Fibroblast of lung (primary cell): ENCODE results near the gene USP46. TPM values are rescaled to one million over a fixed set of nuclear protein-coding genes. Genes with fewer than 3 reads are reported as not detected.
A peak's percentile ranks its signal among the peaks of the same experiment; 100 is the strongest.

Experiments
- DNase-seq, 2 donors: peaks; one replicate each; pipeline versions ENCODE4 v3.0.0 to v3.0.0-alpha.2; 2010; ENCODE audit warnings: low read depth in 2 of 2
- H2AFZ ChIP-seq: 2 replicates; pipeline ENCODE4 v1.5.1; 2012; ENCODE audit warnings: low read length, control low read depth, inconsistent platforms
- H3K27ac ChIP-seq: 2 replicates; pipeline ENCODE4 v1.5.1; 2011; ENCODE audit warnings: low read length, control low read depth; ENCODE audit not compliant: insufficient read depth
- H3K27me3 ChIP-seq: 2 replicates; pipeline ENCODE4 v1.5.1; 2011; ENCODE audit warnings: mild to moderate bottlenecking, low read length; ENCODE audit not compliant: control insufficient read depth, insufficient read depth
- H3K36me3 ChIP-seq: 2 replicates; pipeline ENCODE4 v1.5.1; 2011; ENCODE audit warnings: low read length; ENCODE audit not compliant: control insufficient read depth, insufficient read depth
- H3K4me1 ChIP-seq: 2 replicates; pipeline ENCODE4 v1.5.1; 2011; ENCODE audit warnings: low read length; ENCODE audit not compliant: control insufficient read depth, insufficient read depth; ENCODE audit errors: extremely low read depth
- H3K4me2 ChIP-seq: 2 replicates; pipeline ENCODE4 v1.5.1; 2011; ENCODE audit warnings: low read length, control low read depth; ENCODE audit not compliant: insufficient read depth; ENCODE audit errors: extremely low read depth
- H3K4me3 ChIP-seq, 4 experiments: fragments of 200-600 bp in 1 of 4; sonication (generic) in 1 of 4; replicated peaks in 1 of 4; 2 replicates each; pipeline ENCODE4 v1.5.1; 2011 to 2016; ENCODE audit warnings: low read length in 4 of 4, low read depth in 3 of 4, mild to moderate bottlenecking in 3 of 4, control low read depth in 2 of 4, inconsistent platforms in 1 of 4, mixed read lengths in 1 of 4; ENCODE audit not compliant: insufficient read depth in 1 of 4; ENCODE audit errors: control extremely low read depth in 1 of 4
- H3K79me2 ChIP-seq: 2 replicates; pipeline ENCODE4 v1.5.1; 2012; ENCODE audit warnings: mild to moderate bottlenecking, low read length, inconsistent platforms; ENCODE audit not compliant: control insufficient read depth, insufficient read depth
- H3K9ac ChIP-seq: 2 replicates; pipeline ENCODE4 v1.5.1; 2011; ENCODE audit warnings: mild to moderate bottlenecking, low read length, control low read depth; ENCODE audit not compliant: insufficient read depth
- H3K9me3 ChIP-seq: 2 replicates; pipeline ENCODE4 v1.5.1; 2012; ENCODE audit warnings: low read depth, low read length; ENCODE audit not compliant: control insufficient read depth, insufficient read depth
- H4K20me1 ChIP-seq: 2 replicates; pipeline ENCODE4 v1.5.1; 2011; ENCODE audit warnings: low read length; ENCODE audit not compliant: control insufficient read depth, insufficient read depth; ENCODE audit errors: extremely low read depth
- EZH2 ChIP-seq: IDR thresholded peaks from 2 replicates; pipeline ENCODE4 v1.5.1; 2012; ENCODE audit warnings: low read length, control low read depth, mild to moderate bottlenecking; ENCODE audit errors: missing control alignments
- polyA plus RNA-seq, 2 donors: library from polyadenylated mRNA; depleted of rRNA in 1 of 2; stranded (reverse) in 1 of 2; unstranded in 1 of 2; fragments of >200 nt; gene quantifications; 2 replicates each; pipeline ENCODE4 v1.2.1, GENCODE V29; 2011 to 2012; ENCODE audit warnings: missing spikeins in 1 of 2
- total RNA-seq: library from RNA; depleted of rRNA; stranded (reverse); fragments of >200 nt; gene quantifications from 2 replicates; pipeline ENCODE4 v1.2.1, GENCODE V29; 2014
- TF ChIP-seq, protein P1 (sequence below), 2 donors: IDR thresholded peaks in 1 of 2; conservative IDR thresholded peaks in 1 of 2; 1 replicate in 1 of 2; 2 replicates in 1 of 2; pipeline ENCODE4 v1.5.1; 2011 to 2012; ENCODE audit warnings: low read length in 2 of 2, control low read depth in 1 of 2, inconsistent platforms in 1 of 2, low read depth in 1 of 2, mild to moderate bottlenecking in 1 of 2

USP46 gene
- total and polyA plus RNA-seq, 2 donors (not counting 1 experiment from before 2014, with no cell fraction given): 14.4 to 21.8 TPM

DNA sequence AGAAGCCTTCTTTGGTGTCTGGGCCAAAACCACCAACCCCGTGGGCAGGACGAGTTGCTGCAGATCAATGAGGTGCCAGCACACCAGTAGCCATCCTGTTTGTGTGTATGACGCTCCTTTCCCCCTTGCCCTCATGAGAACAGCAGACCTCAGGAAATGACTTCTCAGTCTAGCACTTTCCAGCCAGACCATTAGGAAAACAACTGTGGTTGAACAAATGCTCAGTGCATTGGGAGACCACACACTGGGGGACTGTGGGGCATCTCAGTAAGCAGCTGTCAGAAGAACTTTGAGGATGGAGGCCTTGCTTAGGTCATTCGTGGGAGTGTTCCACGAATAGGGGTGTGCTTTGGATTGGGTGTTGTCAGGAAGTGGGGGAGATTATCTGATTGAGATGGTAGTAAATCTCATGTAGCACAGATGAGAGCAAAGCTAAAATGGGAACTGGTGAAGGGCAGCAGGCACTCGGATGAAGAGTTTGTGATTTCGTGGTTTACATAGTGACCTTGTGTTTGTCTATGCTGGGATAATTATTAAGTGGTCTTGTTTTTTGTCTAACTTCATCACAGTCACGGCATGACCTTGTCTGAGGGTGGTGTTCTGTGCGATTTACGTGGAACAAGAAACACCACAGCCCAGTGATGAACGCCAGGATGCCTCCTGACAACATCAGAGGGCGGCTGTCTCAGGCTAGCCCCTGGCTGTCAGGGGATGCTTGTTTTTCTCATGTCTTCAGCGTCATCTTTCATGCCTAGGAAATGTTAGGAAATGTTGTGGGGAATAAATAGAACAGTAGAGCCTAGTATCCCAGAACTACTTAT is 70.1 kb downstream of the USP46 start:
- Histone ChIP-seq H3K4me1 (peaks cover 3% of the 10 kb centered on the region), H3K27me3 (no peaks in the 10 kb centered on the region), H3K27ac (no peak overlapping the region), H4K20me1 (no peaks in the 10 kb centered on the region), H3K9me3 (no peaks in the 10 kb centered on the region), H2AFZ (no peak overlapping the region), H3K36me3 (no peaks in the 10 kb centered on the region), H3K4me2 (peak overlapping the region; percentile 4), H3K9ac (no peak overlapping the region), H3K4me3 (no peak overlapping the region), H3K79me2 (no peaks in the 10 kb centered on the region)
- DNase-seq: peak; percentile 76 to 97
- TF ChIP-seq EZH2: no peak
- TF ChIP-seq, protein P1, sequence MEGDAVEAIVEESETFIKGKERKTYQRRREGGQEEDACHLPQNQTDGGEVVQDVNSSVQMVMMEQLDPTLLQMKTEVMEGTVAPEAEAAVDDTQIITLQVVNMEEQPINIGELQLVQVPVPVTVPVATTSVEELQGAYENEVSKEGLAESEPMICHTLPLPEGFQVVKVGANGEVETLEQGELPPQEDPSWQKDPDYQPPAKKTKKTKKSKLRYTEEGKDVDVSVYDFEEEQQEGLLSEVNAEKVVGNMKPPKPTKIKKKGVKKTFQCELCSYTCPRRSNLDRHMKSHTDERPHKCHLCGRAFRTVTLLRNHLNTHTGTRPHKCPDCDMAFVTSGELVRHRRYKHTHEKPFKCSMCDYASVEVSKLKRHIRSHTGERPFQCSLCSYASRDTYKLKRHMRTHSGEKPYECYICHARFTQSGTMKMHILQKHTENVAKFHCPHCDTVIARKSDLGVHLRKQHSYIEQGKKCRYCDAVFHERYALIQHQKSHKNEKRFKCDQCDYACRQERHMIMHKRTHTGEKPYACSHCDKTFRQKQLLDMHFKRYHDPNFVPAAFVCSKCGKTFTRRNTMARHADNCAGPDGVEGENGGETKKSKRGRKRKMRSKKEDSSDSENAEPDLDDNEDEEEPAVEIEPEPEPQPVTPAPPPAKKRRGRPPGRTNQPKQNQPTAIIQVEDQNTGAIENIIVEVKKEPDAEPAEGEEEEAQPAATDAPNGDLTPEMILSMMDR (conservative IDR thresholded peaks at IDR 0.05 in 1 of 2, IDR thresholded peaks at IDR 0.05 in 1 of 2; ENCODE audit: low read depth in 1 of 2, low read length in 2 of 2): no peak

DNA sequence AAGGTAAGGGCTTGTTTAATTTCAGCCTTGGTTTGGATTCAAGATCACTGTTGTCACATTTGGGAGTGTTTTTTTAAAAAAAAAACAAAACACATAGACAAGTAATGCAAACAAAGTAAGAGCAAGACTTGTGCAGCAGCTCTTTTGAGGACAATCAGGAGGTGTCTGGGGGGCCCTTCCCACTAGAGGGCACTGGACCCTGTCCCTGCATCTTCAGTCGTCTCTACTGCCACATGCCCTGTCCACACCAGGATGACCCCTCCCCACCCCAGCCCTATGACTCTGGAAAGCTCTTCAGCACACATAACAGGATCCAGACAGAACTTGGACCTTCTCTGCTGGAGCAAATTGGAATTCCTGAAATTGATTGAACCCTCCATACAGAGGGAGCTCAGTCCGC is 71.0 kb downstream of the USP46 start:
- Histone ChIP-seq H3K4me2 (no peak overlapping the region), H3K27me3 (no peaks in the 10 kb centered on the region), H3K4me1 (peaks cover 3% of the 10 kb centered on the region), H4K20me1 (no peaks in the 10 kb centered on the region), H3K36me3 (no peaks in the 10 kb centered on the region), H3K9ac (no peak overlapping the region), H3K27ac (no peak overlapping the region), H2AFZ (no peak overlapping the region), H3K9me3 (no peaks in the 10 kb centered on the region), H3K4me3 (no peak overlapping the region), H3K79me2 (no peaks in the 10 kb centered on the region)
- TF ChIP-seq, protein P1 (conservative IDR thresholded peaks at IDR 0.05 in 1 of 2, IDR thresholded peaks at IDR 0.05 in 1 of 2; ENCODE audit: low read depth in 1 of 2, low read length in 2 of 2): peak; percentile 45
- no peak for TF ChIP-seq EZH2
- peak; percentile 17 to 19 for DNase-seq

DNA sequence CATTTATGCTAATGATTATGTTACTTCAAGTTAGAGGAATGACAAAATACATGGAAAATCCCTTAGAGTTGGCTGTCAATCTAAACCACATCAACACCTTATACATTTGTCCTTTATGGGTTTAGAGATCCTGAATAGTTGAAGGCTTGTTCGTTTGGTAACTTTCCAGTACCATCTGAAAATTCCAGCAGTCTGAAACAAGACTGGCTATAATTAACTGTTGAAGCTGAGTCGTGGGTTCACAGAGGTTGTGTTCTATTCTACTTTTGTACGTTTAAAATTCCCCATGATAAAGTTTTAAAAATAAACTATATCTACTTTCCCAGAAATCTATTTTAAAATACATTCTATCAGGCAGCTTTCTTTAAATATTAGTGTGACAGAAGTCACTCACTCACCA is 73.0 kb downstream of the USP46 start:
- peaks cover 3% of the 10 kb centered on the region for H3K4me1 ChIP-seq
- TF ChIP-seq, protein P1 (conservative IDR thresholded peaks at IDR 0.05 in 1 of 2, IDR thresholded peaks at IDR 0.05 in 1 of 2; ENCODE audit: low read depth in 1 of 2, low read length in 2 of 2): no peak
- TF ChIP-seq EZH2: no peak
- no peak overlapping the region for H3K4me2 ChIP-seq
- H3K27ac ChIP-seq: no peak overlapping the region
- peak in 1 of 2 donors; percentile 13 for DNase-seq
- H3K9me3 ChIP-seq: no peaks in the 10 kb centered on the region
- no peaks in the 10 kb centered on the region for H3K79me2 ChIP-seq
- no peaks in the 10 kb centered on the region for H4K20me1 ChIP-seq
- H3K9ac ChIP-seq: no peak overlapping the region
- H3K4me3 ChIP-seq: no peak overlapping the region
- no peaks in the 10 kb centered on the region for H3K27me3 ChIP-seq
- no peak overlapping the region for H2AFZ ChIP-seq
- no peaks in the 10 kb centered on the region for H3K36me3 ChIP-seq
